ENCODE data around the gene SRBD1. TPM values are rescaled to one million over a fixed set of nuclear protein-coding genes. Genes with fewer than 3 reads are reported as not detected.

Gene SRBD1
- total RNA-seq, 2 donors from 2014 or later: 11.8 to 14.4 TPM

GRCh38 chr2:45622336-45623075 lies 11.4 kb upstream of the SRBD1 start:
- intact Hi-C loops (cut with DNase I): no loop called here

GRCh38 chr2:45617496-45617895 lies 6.4 kb upstream of the SRBD1 start:
- no peak for DNase-seq
- no peak overlapping the region for H3K4me3 ChIP-seq
- no peaks in the 10 kb centered on the region for H3K27me3 ChIP-seq
- H3K9me3 ChIP-seq: no peaks in the 10 kb centered on the region
- no peak overlapping the region for H3K27ac ChIP-seq
- no peak for TF ChIP-seq CTCF (IDR thresholded peaks at IDR 0.05)
- no peaks in the 10 kb centered on the region for H3K4me1 ChIP-seq
- H3K36me3 ChIP-seq: no peaks in the 10 kb centered on the region
- H3K9ac ChIP-seq (ENCODE audit: low read depth in 2 of 2, low read length in 2 of 2): no peak overlapping the region
- intact Hi-C loops (cut with DNase I): no loop called here

More at GRCh38 chr2:45622336-45623075, 11.4 kb upstream of the SRBD1 start:
- Histone ChIP-seq H3K36me3 (no peaks in the 10 kb centered on the region), H3K27me3 (no peaks in the 10 kb centered on the region), H3K9ac (ENCODE audit: low read depth in 2 of 2, low read length in 2 of 2) (no peak overlapping the region), H3K4me1 (no peaks in the 10 kb centered on the region), H3K4me3 (no peak overlapping the region), H3K27ac (no peak overlapping the region), H3K9me3 (no peaks in the 10 kb centered on the region)
- TF ChIP-seq CTCF (IDR thresholded peaks at IDR 0.05): no peak
- no peak for DNase-seq

GRCh38 chr2:45616658-45617411 lies 5.8 kb upstream of the SRBD1 start:
- H3K4me1 ChIP-seq: no peaks in the 10 kb centered on the region
- H3K9ac ChIP-seq (ENCODE audit: low read depth in 2 of 2, low read length in 2 of 2): no peak overlapping the region
- H3K27ac ChIP-seq: no peak overlapping the region
- no peaks in the 10 kb centered on the region for H3K27me3 ChIP-seq
- H3K4me3 ChIP-seq: no peak overlapping the region
- no peaks in the 10 kb centered on the region for H3K36me3 ChIP-seq
- no peaks in the 10 kb centered on the region for H3K9me3 ChIP-seq
- intact Hi-C loops (cut with DNase I): no loop called here
- DNase-seq: no peak
- TF ChIP-seq CTCF (IDR thresholded peaks at IDR 0.05): no peak

- no peak overlapping the region for H3K4me3 ChIP-seq
- H3K9me3 ChIP-seq: no peaks in the 10 kb centered on the region
- no peaks in the 10 kb centered on the region for H3K4me1 ChIP-seq
- H3K27ac ChIP-seq: no peak overlapping the region
- TF ChIP-seq CTCF (IDR thresholded peaks at IDR 0.05): no peak
- DNase-seq: no peak
- no peak overlapping the region for H3K9ac ChIP-seq (ENCODE audit: low read depth in 2 of 2, low read length in 2 of 2)
- H3K36me3 ChIP-seq: no peaks in the 10 kb centered on the region
- no peaks in the 10 kb centered on the region for H3K27me3 ChIP-seq
- intact Hi-C loops (cut with DNase I): no loop called here
Measured at GRCh38 chr2:45614871-45615415, 3.9 kb upstream of the SRBD1 start.

- Histone ChIP-seq H3K36me3 (no peaks in the 10 kb centered on the region), H3K9ac (ENCODE audit: low read depth in 2 of 2, low read length in 2 of 2) (no peak overlapping the region), H3K4me3 (no peak overlapping the region), H3K4me1 (no peaks in the 10 kb centered on the region), H3K27ac (no peak overlapping the region), H3K27me3 (no peaks in the 10 kb centered on the region), H3K9me3 (no peaks in the 10 kb centered on the region)
- no peak for DNase-seq
- no peak for TF ChIP-seq CTCF (IDR thresholded peaks at IDR 0.05)
- intact Hi-C loops (cut with DNase I): no loop called here
Measured at GRCh38 chr2:45614330-45614729, 3.3 kb upstream of the SRBD1 start.
